Esophagus squamous epithelium (tissue), 5 donors: ENCODE results near the gene VEPH1. TPM values are rescaled to one million over a fixed set of nuclear protein-coding genes. Genes with fewer than 3 reads are reported as not detected.

Experiments
- DNase-seq: peaks from one replicate; lab custom pipeline; 2025; lab: John Stamatoyannopoulos, UW
- H3K27ac ChIP-seq, 4 donors: fragments of 200-600 bp; sonication (generic); one replicate each; pipeline ENCODE4 v1.5.1; 2016 to 2019; ENCODE audit warnings: mild to moderate bottlenecking in 1 of 4
- H3K27me3 ChIP-seq, 4 donors: fragments of 200-600 bp; sonication (generic); 1 replicate in 3 of 4; 2 replicates in 1 of 4; pipeline versions ENCODE4 v1.5.1 to v1.6.0; 2017 to 2021; ENCODE audit warnings: antibody characterized with exemption in 1 of 4
- H3K36me3 ChIP-seq, 3 donors: fragments of 200-600 bp; sonication (generic); one replicate each; pipeline ENCODE4 v1.5.1; 2016 to 2019
- H3K4me1 ChIP-seq, 3 donors: fragments of 200-600 bp; sonication (generic); one replicate each; pipeline ENCODE4 v1.5.1; 2017 to 2019
- H3K4me3 ChIP-seq, 4 donors: fragments of 200-600 bp; sonication (generic); 1 replicate in 3 of 4; 2 replicates in 1 of 4; pipeline ENCODE4 v1.5.1; 2016 to 2019; ENCODE audit warnings: mild to moderate bottlenecking in 2 of 4, moderate library complexity in 1 of 4
- H3K9me3 ChIP-seq, 3 donors: fragments of 200-600 bp; sonication (generic); one replicate each; pipeline ENCODE4 v1.5.1; 2016 to 2019
- CTCF ChIP-seq, 6 experiments: fragments of 450-650 bp in 4 of 6; fragments of 200-600 bp in 2 of 6; sonication (generic) in 2 of 6; IDR thresholded peaks; one replicate each; pipeline ENCODE4 v1.5.1; 2016 to 2019; ENCODE audit warnings: antibody characterized with exemption in 6 of 6, mild to moderate bottlenecking in 4 of 6, moderate library complexity in 4 of 6
- POLR2A ChIP-seq, 4 donors: fragments of 450-650 bp; IDR thresholded peaks; one replicate each; pipeline ENCODE4 v1.6.1; 2017; ENCODE audit warnings: antibody characterized with exemption in 4 of 4, mild to moderate bottlenecking in 4 of 4, moderate library complexity in 3 of 4
- WGBS, 2 donors: methylation state at CpG; one replicate each; pipeline ENCODE4 v1.1.5; 2018; 5-methylcytosine and 5-hydroxymethylcytosine counted together
- intact Hi-C: fragments of 100-400 bp; cut with DNase I; formaldehyde crosslinking; loops from one replicate; pipeline ENCODE4 v1.15.0; 2022
- total RNA-seq, 4 donors: library from RNA; depleted of rRNA; stranded (reverse); fragments of >200 nt; gene quantifications; one replicate each; pipeline ENCODE4 v1.1.0, GENCODE V29; 2016
- donor health status: DM: yes; HTN: yes; CAD: no.

The VEPH1 gene
- total RNA-seq, 4 donors from 2014 or later = not detected

DNA sequence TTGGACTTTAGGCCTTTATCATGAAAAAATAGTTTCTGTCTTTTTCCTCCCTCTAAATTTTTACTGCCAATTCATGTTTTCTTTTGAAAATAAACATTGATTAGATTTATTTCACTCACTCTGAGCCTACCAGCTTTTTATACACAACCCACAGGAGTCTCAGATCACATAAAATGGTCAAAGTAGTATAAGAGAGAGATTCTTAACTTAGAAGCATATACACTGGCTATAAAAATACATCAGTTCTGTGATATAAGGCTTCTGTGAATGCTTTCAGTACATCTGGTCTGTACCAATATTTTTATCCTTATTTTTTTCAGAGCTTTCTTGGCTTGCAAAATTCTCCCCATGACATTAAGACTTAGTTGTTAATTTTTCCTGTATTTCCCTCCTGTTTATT, 183.5 kb downstream of the VEPH1 start:
- Histone ChIP-seq H3K27me3 (no peaks in the 10 kb centered on the region), H3K4me3 (no peak overlapping the region), H3K4me1 (no peaks in the 10 kb centered on the region), H3K9me3 (no peaks in the 10 kb centered on the region), H3K36me3 (no peaks in the 10 kb centered on the region), H3K27ac (no peak overlapping the region)
- no peak for DNase-seq
- intact Hi-C loops = no loop called here
- TF ChIP-seq CTCF (IDR thresholded peaks at IDR 0.05) (no peak), POLR2A (IDR thresholded peaks at IDR 0.05) (no peak)

- H3K36me3 ChIP-seq = no peaks in the 10 kb centered on the region
- H3K27me3 ChIP-seq = no peaks in the 10 kb centered on the region
- DNase-seq = no peak
- H3K27ac ChIP-seq = no peak overlapping the region
- no peaks in the 10 kb centered on the region for H3K9me3 ChIP-seq
- H3K4me3 ChIP-seq = no peak overlapping the region
- intact Hi-C loops = no loop called here
- no peaks in the 10 kb centered on the region for H3K4me1 ChIP-seq
- TF ChIP-seq POLR2A (IDR thresholded peaks at IDR 0.05) (no peak), CTCF (IDR thresholded peaks at IDR 0.05) (no peak)
- 52 to 69% methylated on average over 5 of the region's 5 CpGs for WGBS, 2 donors
Observed at GRCh38 chr3:157318639-157319288, 184.5 kb downstream of the VEPH1 start.

DNA sequence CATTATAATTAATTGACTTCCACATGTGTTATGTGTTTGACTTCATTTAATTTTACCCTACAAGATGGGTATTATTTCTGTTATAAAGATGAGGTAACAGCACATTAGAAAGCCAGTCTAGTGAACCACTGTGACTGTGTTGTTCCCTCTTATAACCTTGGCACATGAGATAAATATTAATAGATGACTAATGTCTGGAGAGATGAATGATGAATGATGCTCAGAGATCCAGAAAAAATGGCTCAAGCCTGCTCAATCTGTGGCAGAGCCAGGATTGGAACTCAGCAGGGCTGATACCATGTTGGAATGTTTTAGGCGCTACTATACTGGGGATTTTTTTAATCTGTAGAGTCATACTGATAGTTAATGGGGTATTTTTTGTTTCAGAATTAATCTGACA, 185.3 kb downstream of the VEPH1 start:
- no peak for DNase-seq
- intact Hi-C loops = no loop called here
- Histone ChIP-seq H3K36me3 (no peaks in the 10 kb centered on the region), H3K4me3 (no peak overlapping the region), H3K9me3 (no peaks in the 10 kb centered on the region), H3K4me1 (no peaks in the 10 kb centered on the region), H3K27ac (no peak overlapping the region), H3K27me3 (no peaks in the 10 kb centered on the region)
- TF ChIP-seq CTCF (IDR thresholded peaks at IDR 0.05) = no peak
- TF ChIP-seq POLR2A (IDR thresholded peaks at IDR 0.05) = no peak
- WGBS, 2 donors = 50 to 67% methylated on average over 1 of the region's 1 CpG

- H3K4me1 ChIP-seq = no peaks in the 10 kb centered on the region
- intact Hi-C loops = no loop called here
- 72 to 81% methylated on average over 4 of the region's 4 CpGs for WGBS, 2 donors
- no peaks in the 10 kb centered on the region for H3K36me3 ChIP-seq
- no peak for TF ChIP-seq CTCF (IDR thresholded peaks at IDR 0.05)
- TF ChIP-seq POLR2A (IDR thresholded peaks at IDR 0.05) = no peak
- no peak for DNase-seq
- H3K27ac ChIP-seq = no peak overlapping the region
- no peak overlapping the region for H3K4me3 ChIP-seq
- no peaks in the 10 kb centered on the region for H3K27me3 ChIP-seq
- no peaks in the 10 kb centered on the region for H3K9me3 ChIP-seq
Observed at GRCh38 chr3:157313186-157313585, 190.0 kb downstream of the VEPH1 start.

DNA sequence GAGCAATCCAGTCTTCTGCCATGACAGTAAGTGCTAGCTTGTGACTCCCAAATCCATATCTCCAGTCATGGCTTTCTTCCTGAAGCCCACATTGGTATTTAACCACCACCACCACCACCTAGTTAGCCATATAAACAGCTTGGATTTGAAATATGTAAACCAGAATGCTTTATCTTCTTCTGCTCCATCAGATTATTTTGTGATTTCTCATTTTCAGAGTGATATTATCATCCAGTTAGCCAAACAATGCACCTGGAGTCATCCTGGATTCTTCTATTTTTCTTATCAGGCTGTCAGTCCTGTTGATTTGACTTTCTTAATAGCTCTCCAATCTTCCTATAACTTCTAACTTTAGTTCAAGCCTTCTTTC, 190.9 kb downstream of the VEPH1 start:
- no peak for DNase-seq
- intact Hi-C loops = no loop called here
- Histone ChIP-seq H3K4me3 (no peak overlapping the region), H3K4me1 (no peaks in the 10 kb centered on the region), H3K27me3 (no peaks in the 10 kb centered on the region), H3K27ac (no peak overlapping the region), H3K36me3 (no peaks in the 10 kb centered on the region), H3K9me3 (no peaks in the 10 kb centered on the region)
- TF ChIP-seq POLR2A (IDR thresholded peaks at IDR 0.05) = no peak
